ENCODE measurements around the gene OR8B4.

The OR8B4 gene, protein sequence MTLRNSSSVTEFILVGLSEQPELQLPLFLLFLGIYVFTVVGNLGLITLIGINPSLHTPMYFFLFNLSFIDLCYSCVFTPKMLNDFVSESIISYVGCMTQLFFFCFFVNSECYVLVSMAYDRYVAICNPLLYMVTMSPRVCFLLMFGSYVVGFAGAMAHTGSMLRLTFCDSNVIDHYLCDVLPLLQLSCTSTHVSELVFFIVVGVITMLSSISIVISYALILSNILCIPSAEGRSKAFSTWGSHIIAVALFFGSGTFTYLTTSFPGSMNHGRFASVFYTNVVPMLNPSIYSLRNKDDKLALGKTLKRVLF

GRCh38 chr11:124424384-124424921 is at the start of gene OR8B4:
TSS of gene OR8B4 (minus strand) at chr11:124424871. CDS start at chr11:124424871, 0 bp downstream.
- ATAC-seq, result no peak
- no peak for TF ChIP-seq CREB5 (CRISPR knock-in tag; IDR thresholded peaks at IDR 0.05; ENCODE audit: low read depth)
- TF ChIP-seq RARB (CRISPR knock-in tag; IDR thresholded peaks at IDR 0.05), result no peak
- TF ChIP-seq GLIS3 (CRISPR knock-in tag; IDR thresholded peaks at IDR 0.05), result no peak
- no peak for TF ChIP-seq OSR1 (CRISPR knock-in tag; IDR thresholded peaks at IDR 0.05)
- TF ChIP-seq PATZ1 (CRISPR knock-in tag; IDR thresholded peaks at IDR 0.05; ENCODE audit: borderline replicate concordance), result no peak
- TF ChIP-seq ARNTL (CRISPR knock-in tag; IDR thresholded peaks at IDR 0.05; ENCODE audit: borderline replicate concordance, low read depth), result no peak
- no peak for TF ChIP-seq ZNF70 (CRISPR knock-in tag; IDR thresholded peaks at IDR 0.05)
- no peak for TF ChIP-seq BACH2 (CRISPR knock-in tag; IDR thresholded peaks at IDR 0.05; ENCODE audit: borderline replicate concordance)

- no peak for TF ChIP-seq ZNF70 (CRISPR knock-in tag; IDR thresholded peaks at IDR 0.05)
- no peak for ATAC-seq
Observed at GRCh38 chr11:124474079-124474478, 49.4 kb upstream of the OR8B4 start.

GRCh38 chr11:124473476-124473875 is 48.8 kb upstream of the OR8B4 start:
- no peak for TF ChIP-seq ISL1 (CRISPR knock-in tag; IDR thresholded peaks at IDR 0.05)
- TF ChIP-seq POU6F1 (CRISPR knock-in tag; IDR thresholded peaks at IDR 0.05; ENCODE audit: borderline replicate concordance, low read depth), result no peak
- TF ChIP-seq, protein P1, sequence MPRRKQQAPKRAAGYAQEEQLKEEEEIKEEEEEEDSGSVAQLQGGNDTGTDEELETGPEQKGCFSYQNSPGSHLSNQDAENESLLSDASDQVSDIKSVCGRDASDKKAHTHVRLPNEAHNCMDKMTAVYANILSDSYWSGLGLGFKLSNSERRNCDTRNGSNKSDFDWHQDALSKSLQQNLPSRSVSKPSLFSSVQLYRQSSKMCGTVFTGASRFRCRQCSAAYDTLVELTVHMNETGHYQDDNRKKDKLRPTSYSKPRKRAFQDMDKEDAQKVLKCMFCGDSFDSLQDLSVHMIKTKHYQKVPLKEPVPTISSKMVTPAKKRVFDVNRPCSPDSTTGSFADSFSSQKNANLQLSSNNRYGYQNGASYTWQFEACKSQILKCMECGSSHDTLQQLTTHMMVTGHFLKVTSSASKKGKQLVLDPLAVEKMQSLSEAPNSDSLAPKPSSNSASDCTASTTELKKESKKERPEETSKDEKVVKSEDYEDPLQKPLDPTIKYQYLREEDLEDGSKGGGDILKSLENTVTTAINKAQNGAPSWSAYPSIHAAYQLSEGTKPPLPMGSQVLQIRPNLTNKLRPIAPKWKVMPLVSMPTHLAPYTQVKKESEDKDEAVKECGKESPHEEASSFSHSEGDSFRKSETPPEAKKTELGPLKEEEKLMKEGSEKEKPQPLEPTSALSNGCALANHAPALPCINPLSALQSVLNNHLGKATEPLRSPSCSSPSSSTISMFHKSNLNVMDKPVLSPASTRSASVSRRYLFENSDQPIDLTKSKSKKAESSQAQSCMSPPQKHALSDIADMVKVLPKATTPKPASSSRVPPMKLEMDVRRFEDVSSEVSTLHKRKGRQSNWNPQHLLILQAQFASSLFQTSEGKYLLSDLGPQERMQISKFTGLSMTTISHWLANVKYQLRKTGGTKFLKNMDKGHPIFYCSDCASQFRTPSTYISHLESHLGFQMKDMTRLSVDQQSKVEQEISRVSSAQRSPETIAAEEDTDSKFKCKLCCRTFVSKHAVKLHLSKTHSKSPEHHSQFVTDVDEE (CRISPR knock-in tag; IDR thresholded peaks at IDR 0.05), result no peak
- TF ChIP-seq RARB (CRISPR knock-in tag; IDR thresholded peaks at IDR 0.05), result no peak
- TF ChIP-seq ZNF70 (CRISPR knock-in tag; IDR thresholded peaks at IDR 0.05), result no peak
- no peak for TF ChIP-seq ZFP30 (CRISPR knock-in tag; IDR thresholded peaks at IDR 0.05)
- TF ChIP-seq GLIS3 (CRISPR knock-in tag; IDR thresholded peaks at IDR 0.05), result no peak
- TF ChIP-seq BACH2 (CRISPR knock-in tag; IDR thresholded peaks at IDR 0.05; ENCODE audit: borderline replicate concordance), result no peak
- no peak for TF ChIP-seq SNAI2 (CRISPR knock-in tag; IDR thresholded peaks at IDR 0.05)
- TF ChIP-seq, protein P2, sequence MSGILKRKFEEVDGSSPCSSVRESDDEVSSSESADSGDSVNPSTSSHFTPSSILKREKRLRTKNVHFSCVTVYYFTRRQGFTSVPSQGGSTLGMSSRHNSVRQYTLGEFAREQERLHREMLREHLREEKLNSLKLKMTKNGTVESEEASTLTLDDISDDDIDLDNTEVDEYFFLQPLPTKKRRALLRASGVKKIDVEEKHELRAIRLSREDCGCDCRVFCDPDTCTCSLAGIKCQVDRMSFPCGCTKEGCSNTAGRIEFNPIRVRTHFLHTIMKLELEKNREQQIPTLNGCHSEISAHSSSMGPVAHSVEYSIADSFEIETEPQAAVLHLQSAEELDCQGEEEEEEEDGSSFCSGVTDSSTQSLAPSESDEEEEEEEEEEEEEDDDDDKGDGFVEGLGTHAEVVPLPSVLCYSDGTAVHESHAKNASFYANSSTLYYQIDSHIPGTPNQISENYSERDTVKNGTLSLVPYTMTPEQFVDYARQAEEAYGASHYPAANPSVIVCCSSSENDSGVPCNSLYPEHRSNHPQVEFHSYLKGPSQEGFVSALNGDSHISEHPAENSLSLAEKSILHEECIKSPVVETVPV (CRISPR knock-in tag; IDR thresholded peaks at IDR 0.05), result no peak
- no peak for ATAC-seq

DNA sequence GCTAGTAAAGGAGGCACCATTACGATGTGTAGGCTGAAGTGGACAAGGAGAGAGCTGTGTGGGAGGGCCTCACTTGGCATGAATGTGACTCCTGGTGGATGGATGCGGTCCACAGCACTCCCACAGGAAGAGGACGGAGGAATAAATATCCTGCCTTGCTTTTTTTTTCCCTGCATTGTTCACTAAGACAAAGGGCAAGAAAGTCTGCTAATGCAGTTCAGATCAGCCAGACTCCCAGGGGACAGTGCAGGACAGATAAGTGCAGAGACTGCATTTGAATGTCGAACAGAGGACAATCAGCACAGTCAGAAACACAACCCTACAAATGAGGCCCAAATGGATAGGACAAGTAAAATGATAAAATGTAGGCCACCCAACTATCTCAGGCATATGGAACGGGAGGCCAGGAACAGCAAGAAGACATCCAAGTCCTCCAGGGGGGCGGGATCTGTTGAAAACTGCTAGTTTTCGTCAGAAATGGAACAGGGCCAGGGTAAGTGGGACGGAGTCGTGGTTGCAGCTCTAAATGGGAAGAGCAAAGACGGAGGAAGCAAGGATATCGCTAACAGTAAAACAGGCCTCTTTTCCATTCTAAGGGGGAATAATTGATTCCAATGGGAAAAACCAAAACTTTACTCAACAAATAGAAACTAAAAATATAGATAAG is 46.0 kb upstream of the OR8B4 start:
- no peak for ATAC-seq
- TF ChIP-seq ZC3H10 (CRISPR knock-in tag; IDR thresholded peaks at IDR 0.05) (no peak), PATZ1 (CRISPR knock-in tag; IDR thresholded peaks at IDR 0.05; ENCODE audit: borderline replicate concordance) (no peak), ZNF8 (CRISPR knock-in tag; IDR thresholded peaks at IDR 0.05) (no peak), ZFP30 (CRISPR knock-in tag; IDR thresholded peaks at IDR 0.05) (no peak), ESRRG (CRISPR knock-in tag; IDR thresholded peaks at IDR 0.05) (no peak), ISL1 (CRISPR knock-in tag; IDR thresholded peaks at IDR 0.05) (no peak), POU6F1 (CRISPR knock-in tag; IDR thresholded peaks at IDR 0.05; ENCODE audit: borderline replicate concordance, low read depth) (no peak), CSDC2 (CRISPR knock-in tag; IDR thresholded peaks at IDR 0.05) (no peak), ZFP3 (CRISPR knock-in tag; IDR thresholded peaks at IDR 0.05) (no peak), ZNF565 (CRISPR knock-in tag; conservative IDR thresholded peaks at IDR 0.05; ENCODE audit: low read depth) (no peak), PPARA (CRISPR knock-in tag; IDR thresholded peaks at IDR 0.05; ENCODE audit: borderline replicate concordance) (no peak)

Measured in SK-N-SH treated with all-trans-retinoic acid at 6 μM for 48 hours (cell line).